ENCODE results near the gene TOP2A. TPM values are rescaled to one million over a fixed set of nuclear protein-coding genes. Genes with fewer than 3 reads are reported as not detected.

TOP2A gene
- total RNA-seq, 2 donors from 2014 or later: 0.31 to 3.7 TPM

GRCh38 chr17:40363111-40363827 lies 54.4 kb downstream of the TOP2A start:
- TF ChIP-seq CTCF (IDR thresholded peaks at IDR 0.05): no peak
- Histone ChIP-seq H3K9me3 (no peaks in the 10 kb centered on the region), H3K27me3 (no peaks in the 10 kb centered on the region), H3K4me1 (peaks cover 0 to 14% of the 10 kb centered on the region in 2 donors), H3K4me3 (peak overlapping the region; percentile 36 to 57), H3K36me3 (no peaks in the 10 kb centered on the region), H3K27ac (no peak overlapping the region)
- no peak for DNase-seq (ENCODE audit: low spot score)

GRCh38 chr17:40362696-40363110 lies 55.0 kb downstream of the TOP2A start:
- Histone ChIP-seq H3K4me1 (peaks cover 0 to 14% of the 10 kb centered on the region in 2 donors), H3K27ac (no peak overlapping the region), H3K36me3 (no peaks in the 10 kb centered on the region), H3K27me3 (no peaks in the 10 kb centered on the region), H3K4me3 (peak overlapping the region; percentile 36 to 57), H3K9me3 (no peaks in the 10 kb centered on the region)
- peak; percentile 30 to 65 for TF ChIP-seq CTCF (IDR thresholded peaks at IDR 0.05)
- DNase-seq (ENCODE audit: low spot score): no peak

GRCh38 chr17:40361925-40362695 lies 55.6 kb downstream of the TOP2A start:
- H3K9me3 ChIP-seq: no peaks in the 10 kb centered on the region
- peak overlapping the region in 1 of 2 donors; percentile 57 for H3K4me3 ChIP-seq
- TF ChIP-seq CTCF (IDR thresholded peaks at IDR 0.05): no peak
- no peak overlapping the region for H3K27ac ChIP-seq
- H3K36me3 ChIP-seq: no peaks in the 10 kb centered on the region
- H3K4me1 ChIP-seq: peaks cover 0 to 14% of the 10 kb centered on the region in 2 donors
- no peaks in the 10 kb centered on the region for H3K27me3 ChIP-seq
- DNase-seq (ENCODE audit: low spot score): no peak

GRCh38 chr17:40361063-40361924 lies 56.4 kb downstream of the TOP2A start:
- H3K4me1 ChIP-seq: peaks cover 0 to 15% of the 10 kb centered on the region in 2 donors
- peaks cover 7% of the 10 kb centered on the region for H3K36me3 ChIP-seq
- no peak overlapping the region for H3K27ac ChIP-seq
- TF ChIP-seq CTCF (IDR thresholded peaks at IDR 0.05): no peak
- DNase-seq (ENCODE audit: low spot score): no peak
- H3K9me3 ChIP-seq: no peaks in the 10 kb centered on the region
- H3K27me3 ChIP-seq: no peaks in the 10 kb centered on the region
- no peak overlapping the region for H3K4me3 ChIP-seq

GRCh38 chr17:40360091-40360490 lies 57.6 kb downstream of the TOP2A start:
- Histone ChIP-seq H3K27ac (no peak overlapping the region), H3K4me3 (no peak overlapping the region), H3K4me1 (peaks cover 0 to 28% of the 10 kb centered on the region in 2 donors), H3K9me3 (no peaks in the 10 kb centered on the region), H3K27me3 (no peaks in the 10 kb centered on the region), H3K36me3 (peaks cover 17% of the 10 kb centered on the region)
- DNase-seq (ENCODE audit: low spot score): no peak
- TF ChIP-seq CTCF (IDR thresholded peaks at IDR 0.05): no peak

Data from right atrium auricular region (tissue), 2 donors.